GM18526 (cell line): ENCODE data around the gene ADGRL3.

Source experiments
- POLR2A ChIP-seq: IDR thresholded peaks from 3 replicates; pipeline ENCODE4 v1.6.1; 2011; ENCODE audit not compliant: insufficient read length; ENCODE audit errors: extremely low read depth

Gene ADGRL3

DNA sequence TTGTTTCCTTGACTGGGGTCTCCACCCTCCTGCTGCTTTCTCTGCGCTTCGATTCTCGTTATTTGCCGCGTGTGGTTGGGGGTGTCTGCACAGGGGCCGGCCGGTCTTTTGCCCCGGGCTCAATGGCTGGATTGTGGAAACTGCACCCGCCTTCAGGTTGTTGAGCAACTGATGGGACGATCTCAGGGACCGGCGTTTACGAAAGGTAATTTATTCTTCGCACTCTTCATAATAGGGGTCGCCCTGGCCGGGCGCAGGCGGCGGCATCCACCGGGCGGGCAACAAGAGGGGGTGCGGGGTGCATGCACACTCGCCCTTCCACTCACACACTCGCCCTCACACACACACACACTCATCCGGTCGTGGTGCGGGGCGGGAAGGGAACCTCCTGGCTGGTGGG, 1.4 kb downstream of the ADGRL3 start:
- no peak for TF ChIP-seq POLR2A

DNA sequence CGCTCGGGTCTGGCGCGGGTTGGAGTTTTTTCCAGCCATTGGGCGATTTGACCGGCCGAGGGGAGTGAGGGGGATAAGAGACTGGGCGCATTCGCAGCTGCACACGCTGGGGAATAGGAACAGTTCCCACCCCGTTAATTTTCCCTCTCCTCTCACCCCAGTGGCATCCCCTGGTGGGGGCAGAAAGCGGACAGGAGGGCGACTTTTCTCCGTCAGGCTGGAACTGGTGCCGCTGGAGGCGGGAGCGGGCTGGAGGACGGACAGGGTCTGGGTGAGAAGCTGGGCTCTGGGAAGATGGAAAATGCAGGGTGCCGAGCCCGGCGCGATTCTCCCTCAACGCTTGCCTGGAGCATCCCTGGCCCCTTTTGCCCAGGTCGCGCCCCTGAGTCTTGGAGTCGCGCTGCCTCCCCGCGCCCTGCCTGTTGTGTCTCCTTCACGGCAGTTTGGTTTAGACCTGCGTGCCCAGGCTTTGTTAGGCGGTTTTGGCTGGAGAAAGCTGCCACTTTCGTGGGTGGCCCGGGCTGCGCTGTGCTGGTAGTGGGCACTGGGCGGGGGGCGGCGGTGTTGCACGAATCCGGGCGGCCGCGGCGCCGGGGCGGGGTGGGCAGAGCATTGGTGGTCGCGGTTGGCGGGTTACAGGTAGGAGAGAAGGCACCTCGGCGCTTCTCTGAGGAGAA, 2.0 kb downstream of the ADGRL3 start:
- no peak for TF ChIP-seq POLR2A

GRCh38 chr4:61202638-61203435, 2.7 kb downstream of the ADGRL3 start:
- TF ChIP-seq POLR2A = no peak

GRCh38 chr4:61203436-61203790, 3.3 kb downstream of the ADGRL3 start:
- no peak for TF ChIP-seq POLR2A

- no peak for TF ChIP-seq POLR2A
Measured at GRCh38 chr4:61204353-61205060, 4.4 kb downstream of the ADGRL3 start.

- no peak for TF ChIP-seq POLR2A
Measured at GRCh38 chr4:61205066-61205465, 4.9 kb downstream of the ADGRL3 start.

- TF ChIP-seq POLR2A = no peak
Measured at GRCh38 chr4:61210186-61210939, 10.2 kb downstream of the ADGRL3 start.

DNA sequence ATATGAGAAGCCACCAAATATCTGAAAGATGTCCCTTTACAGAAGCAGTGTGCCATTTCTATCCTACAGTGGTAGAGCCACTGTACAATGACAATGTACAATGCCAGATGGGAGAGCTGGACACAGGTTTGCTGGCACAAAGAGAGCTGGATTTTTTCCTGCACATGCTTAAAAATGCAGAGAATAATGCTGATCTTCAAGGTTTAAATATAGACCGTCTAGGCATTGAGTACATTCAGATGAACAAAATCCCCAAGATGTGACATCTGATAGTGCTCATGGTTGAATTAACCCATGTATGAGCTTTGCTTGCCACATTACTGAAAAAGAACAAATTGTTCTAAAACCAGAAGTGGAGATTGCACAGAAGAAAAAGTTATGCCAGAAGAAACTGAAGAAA, 11.7 kb downstream of the ADGRL3 start:
- no peak for TF ChIP-seq POLR2A

GRCh38 chr4:61212788-61213187, 12.7 kb downstream of the ADGRL3 start:
- TF ChIP-seq POLR2A = no peak

GRCh38 chr4:61214680-61215079, 14.6 kb downstream of the ADGRL3 start:
- TF ChIP-seq POLR2A = no peak

DNA sequence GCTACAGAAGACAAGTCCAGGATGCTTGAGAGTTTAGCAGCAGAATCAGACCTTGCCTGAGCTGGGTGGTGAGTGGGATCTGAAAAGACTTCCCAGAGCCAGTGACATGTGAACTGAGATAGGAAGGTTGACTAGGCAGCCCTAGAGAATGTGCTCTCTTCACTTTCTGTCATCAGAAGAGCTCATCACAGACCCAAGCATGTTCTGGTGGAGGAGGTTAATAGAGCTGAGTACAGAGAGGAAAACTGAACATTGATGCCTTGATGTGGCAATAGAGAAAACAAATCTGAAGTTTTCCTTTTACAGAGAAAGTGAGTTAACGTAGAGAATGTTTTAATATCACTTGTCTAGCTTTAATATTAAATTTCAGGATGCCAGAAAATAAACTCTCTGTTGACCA, 17.1 kb downstream of the ADGRL3 start:
- TF ChIP-seq POLR2A = no peak

DNA sequence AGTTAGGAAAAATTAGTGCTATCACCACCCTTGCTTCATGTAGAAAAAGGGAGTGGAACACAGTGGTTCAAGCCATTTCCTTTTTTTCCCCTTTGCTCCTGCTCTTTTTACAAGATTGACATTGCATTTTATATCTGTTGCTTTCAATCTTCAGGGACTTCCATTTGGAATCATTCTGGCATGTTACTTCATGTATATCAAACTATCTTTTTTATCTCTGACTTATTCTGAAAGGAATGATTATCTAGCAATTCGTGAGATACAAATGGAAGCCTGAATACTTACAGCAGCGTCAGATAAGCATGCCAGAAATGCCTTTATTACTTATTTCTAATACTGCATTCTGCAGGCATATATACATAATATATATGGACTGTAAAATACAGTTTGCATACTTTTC, 20.4 kb downstream of the ADGRL3 start:
- no peak for TF ChIP-seq POLR2A

- no peak for TF ChIP-seq POLR2A
Measured at GRCh38 chr4:61223385-61223784, 23.3 kb downstream of the ADGRL3 start.

GRCh38 chr4:61224573-61224972, 24.4 kb downstream of the ADGRL3 start:
- no peak for TF ChIP-seq POLR2A

DNA sequence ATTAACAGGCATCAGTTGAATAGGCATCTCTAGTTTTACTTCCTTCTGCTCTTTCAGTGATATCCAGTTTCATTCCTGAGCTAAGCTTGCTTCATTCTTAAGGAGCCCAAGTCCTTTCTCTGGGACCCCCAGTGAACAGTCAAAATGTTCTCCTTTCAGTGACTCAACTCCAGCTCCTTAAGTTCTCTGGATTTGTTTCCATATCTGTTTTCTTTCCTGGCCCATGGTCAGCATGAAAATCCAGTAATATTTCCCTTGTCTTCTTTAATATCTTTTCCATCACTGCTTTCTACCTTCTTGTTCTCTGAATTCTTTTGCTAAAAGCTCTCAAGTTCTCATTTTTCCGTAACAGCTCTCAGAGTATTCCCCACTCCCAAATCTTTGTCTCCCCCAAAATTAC, 25.5 kb downstream of the ADGRL3 start:
- no peak for TF ChIP-seq POLR2A
